CD14-positive monocyte (primary cell): ENCODE measurements around the gene MAPK13. TPM values are rescaled to one million over a fixed set of nuclear protein-coding genes. Genes with fewer than 3 reads are reported as not detected.

Experiments used
- DNase-seq, 3 donors: peaks; one replicate each; pipeline ENCODE4 v3.0.0-alpha.2; 2011 to 2022
- H2AFZ ChIP-seq: 2 replicates; pipeline ENCODE4 v1.6.0; 2012; ENCODE audit warnings: mild to moderate bottlenecking, low read depth, low read length, inconsistent platforms; ENCODE audit not compliant: insufficient read depth, poor library complexity, severe bottlenecking
- H3K27ac ChIP-seq, 2 donors: 1 replicate in 1 of 2; 2 replicates in 1 of 2; pipeline ENCODE4 v1.5.1; 2012 to 2013; ENCODE audit warnings: low read length in 2 of 2, control low read depth in 1 of 2, inconsistent platforms in 1 of 2, low read depth in 1 of 2, mild to moderate bottlenecking in 1 of 2
- H3K27me3 ChIP-seq, 2 donors: one replicate each; pipeline versions ENCODE4 v1.6.0 to v1.6.1; 2011 to 2013; ENCODE audit warnings: low read length in 2 of 2; ENCODE audit not compliant: control insufficient read depth in 2 of 2, insufficient read depth in 2 of 2
- H3K36me3 ChIP-seq, 2 donors: replicated peaks in 1 of 2; 1 replicate in 1 of 2; 2 replicates in 1 of 2; pipeline versions ENCODE4 v1.5.1 to v1.6.1; 2012 to 2013; ENCODE audit warnings: low read length in 2 of 2, control low read depth in 1 of 2, inconsistent platforms in 1 of 2, mild to moderate bottlenecking in 1 of 2; ENCODE audit not compliant: insufficient read depth in 2 of 2, control insufficient read depth in 1 of 2
- H3K4me1 ChIP-seq, 2 donors: 1 replicate in 1 of 2; 2 replicates in 1 of 2; pipeline versions ENCODE4 v1.5.1 to v1.6.1; 2012 to 2013; ENCODE audit warnings: low read length in 2 of 2, control low read depth in 1 of 2, inconsistent platforms in 1 of 2, mild to moderate bottlenecking in 1 of 2, moderate library complexity in 1 of 2; ENCODE audit not compliant: insufficient read depth in 2 of 2, control insufficient read depth in 1 of 2
- H3K4me2 ChIP-seq: replicated peaks from 2 replicates; pipeline ENCODE3; 2012; ENCODE audit warnings: low read length, moderate library complexity, mild to moderate bottlenecking; ENCODE audit not compliant: poor library complexity, severe bottlenecking; ENCODE audit errors: extremely low read depth
- H3K4me3 ChIP-seq, 3 experiments: fragments of 200-600 bp in 1 of 3; sonication (generic) in 1 of 3; replicated peaks in 1 of 3; 1 replicate in 2 of 3; 2 replicates in 1 of 3; pipeline ENCODE4 v1.5.1; 2011 to 2013; ENCODE audit warnings: low read length in 3 of 3, mild to moderate bottlenecking in 3 of 3, control low read depth in 2 of 3, low read depth in 2 of 3, inconsistent platforms in 1 of 3, moderate library complexity in 1 of 3
- H3K79me2 ChIP-seq: 2 replicates; pipeline ENCODE4 v1.6.0; 2012; ENCODE audit warnings: mild to moderate bottlenecking, control low read depth, inconsistent platforms, low read length, moderate library complexity; ENCODE audit not compliant: insufficient read depth
- H3K9ac ChIP-seq: 2 replicates; pipeline ENCODE4 v1.6.0; 2017; ENCODE audit warnings: low read length, mild to moderate bottlenecking; ENCODE audit not compliant: insufficient read depth, poor library complexity, severe bottlenecking
- H3K9me3 ChIP-seq, 2 donors: replicated peaks in 1 of 2; 1 replicate in 1 of 2; 2 replicates in 1 of 2; pipeline versions ENCODE4 v1.5.1 to v1.6.1; 2012 to 2013; ENCODE audit warnings: low read length in 2 of 2, control low read depth in 1 of 2; ENCODE audit not compliant: control insufficient read depth in 1 of 2, insufficient read depth in 1 of 2
- H4K20me1 ChIP-seq: 2 replicates; pipeline ENCODE4 v1.6.0; 2012; ENCODE audit warnings: mild to moderate bottlenecking, low read length, control low read depth, moderate library complexity; ENCODE audit not compliant: insufficient read depth
- H3K27ac Mint-ChIP-seq, 7 donors: one replicate each; pipeline ENCODE4 v1.8.0; 2020; ENCODE audit warnings: mild to moderate bottlenecking in 7 of 7, mixed read lengths in 7 of 7, moderate library complexity in 6 of 7, inconsistent platforms in 2 of 7
- H3K27me3 Mint-ChIP-seq, 3 donors: one replicate each; pipeline ENCODE4 v1.8.0; 2021 to 2022; ENCODE audit warnings: low read depth in 3 of 3, mild to moderate bottlenecking in 3 of 3, mixed read lengths in 3 of 3, moderate library complexity in 3 of 3, inconsistent platforms in 1 of 3
- H3K36me3 Mint-ChIP-seq, 2 donors: one replicate each; pipeline ENCODE4 v1.8.0; 2020; ENCODE audit warnings: mixed read lengths in 2 of 2, inconsistent platforms in 1 of 2, mild to moderate bottlenecking in 1 of 2
- H3K4me1 Mint-ChIP-seq: one replicate; pipeline ENCODE4 v1.8.0; 2020; ENCODE audit warnings: mild to moderate bottlenecking, mixed read lengths
- H3K4me3 Mint-ChIP-seq, 2 donors: one replicate each; pipeline ENCODE4 v1.8.0; 2020; ENCODE audit warnings: mild to moderate bottlenecking in 2 of 2, mixed read lengths in 2 of 2, moderate library complexity in 1 of 2
- H3K9me3 Mint-ChIP-seq, 7 donors: one replicate each; pipeline ENCODE4 v1.8.0; 2020 to 2022; ENCODE audit warnings: mixed read lengths in 7 of 7, mild to moderate bottlenecking in 6 of 7, moderate library complexity in 6 of 7, inconsistent platforms in 2 of 7
- CTCF ChIP-seq: fragments of 200-600 bp; IDR thresholded peaks from one replicate; pipeline ENCODE4 v1.8.0; 2022; ENCODE audit warnings: antibody characterized with exemption, mild to moderate bottlenecking
- WGBS: methylation state at CpG from one replicate; pipeline ENCODE4 v1.1.5; 2013; ENCODE audit warnings: missing lambda C conversion rate; ENCODE audit not compliant: insufficient coverage; 5-methylcytosine and 5-hydroxymethylcytosine counted together
- intact Hi-C, 2 donors: fragments of 100-400 bp; cut with micrococcal nuclease; formaldehyde crosslinking; loops; one replicate each; pipeline versions ENCODE4 v1.15.0 to v1.15.1; 2023
- polyA plus RNA-seq, 3 donors: library from polyadenylated mRNA; depleted of rRNA in 1 of 3; unstranded in 2 of 3; stranded (reverse) in 1 of 3; fragments of 300-500 nt in 2 of 3; fragments of >200 nt in 1 of 3; fragmentation: Illumina TruSeq in 2 of 3; gene quantifications; 1 replicate in 2 of 3; 2 replicates in 1 of 3; pipeline ENCODE4 v1.2.3, GENCODE V29; 2012 to 2021

Gene MAPK13
- polyA plus RNA-seq, 3 donors: 0.88 to 9.8 (median 2.4) TPM

GRCh38 chr6:36127462-36128016, 2.8 kb upstream of the MAPK13 start:
- intact Hi-C loops: loop anchor here (2.0 to 10.0 kb wide), 4 partner anchors 69 to 237 kb away; partner anchors contain the start of gene BRPF3 (in 1 of the 2)
- Histone ChIP-seq H3K9me3 (peaks cover 0 to 4% of the 10 kb centered on the region in 2 donors), H3K27ac (peak overlapping the region; percentile 30 to 82), H3K79me2 (no peaks in the 10 kb centered on the region), H4K20me1 (no peaks in the 10 kb centered on the region), H2AFZ (no peak overlapping the region), H3K36me3 (no peaks in the 10 kb centered on the region), H3K27me3 (peaks cover 0 to 5% of the 10 kb centered on the region in 2 donors), H3K9ac (no peak overlapping the region), H3K4me3 (peak overlapping the region in 1 of 3 experiments; percentile 25), H3K4me1 (peaks cover 63 to 75% of the 10 kb centered on the region in 2 donors), H3K4me2 (no peak overlapping the region)
- no peak for TF ChIP-seq CTCF
- peaks cover 79% of the 10 kb centered on the region for H3K4me1 Mint-ChIP-seq
- peaks cover 11 to 24% (median 13%) of the 10 kb centered on the region in 3 donors for H3K27me3 Mint-ChIP-seq
- H3K4me3 Mint-ChIP-seq: peak overlapping the region; percentile 27 to 42
- WGBS: 36% methylated on average over 8 of the region's 8 CpGs
- H3K36me3 Mint-ChIP-seq: peaks cover 0 to 8% of the 10 kb centered on the region in 2 donors
- peaks cover 0 to 6% (median 1%) of the 10 kb centered on the region in 7 donors for H3K9me3 Mint-ChIP-seq
- DNase-seq: peak; percentile 97 to 99 (median 98)
- H3K27ac Mint-ChIP-seq: peak overlapping the region; percentile 88 to 96 (median 92)

- TF ChIP-seq CTCF: no peak
- Histone ChIP-seq H3K4me1 (peaks cover 59 to 72% of the 10 kb centered on the region in 2 donors), H3K27me3 (peaks cover 0 to 5% of the 10 kb centered on the region in 2 donors), H4K20me1 (no peaks in the 10 kb centered on the region), H2AFZ (no peak overlapping the region), H3K27ac (peak overlapping the region; percentile 30 to 82), H3K4me3 (peak overlapping the region in 1 of 3 experiments; percentile 25), H3K9ac (no peak overlapping the region), H3K4me2 (no peak overlapping the region), H3K79me2 (no peaks in the 10 kb centered on the region), H3K36me3 (no peaks in the 10 kb centered on the region), H3K9me3 (peaks cover 0 to 4% of the 10 kb centered on the region in 2 donors)
- Mint-ChIP-seq H3K4me1 (peaks cover 76% of the 10 kb centered on the region), H3K36me3 (peaks cover 1 to 12% of the 10 kb centered on the region in 2 donors), H3K27ac (peak overlapping the region; percentile 88 to 96 (median 92)), H3K4me3 (no peak overlapping the region), H3K27me3 (peaks cover 12 to 23% (median 16%) of the 10 kb centered on the region in 3 donors), H3K9me3 (peaks cover 0 to 6% (median 1%) of the 10 kb centered on the region in 7 donors)
- DNase-seq: peak in 1 of 3 donors; percentile 21
- intact Hi-C loops: loop anchor here in 1 of 2 donors (5.0 to 10.0 kb wide), 2 partner anchors 169 to 237 kb away; no protein-coding TSS in a partner anchor
- 100% methylated on average over 3 of the region's 5 CpGs for WGBS
Measured at GRCh38 chr6:36128073-36128472, 2.2 kb upstream of the MAPK13 start.
